H1 (cell line): ENCODE results near the gene TSKS. TPM values are rescaled to one million over a fixed set of nuclear protein-coding genes. Genes with fewer than 3 reads are reported as not detected.

ENCODE experiments used
- CTCF ChIA-PET: fragments of 300-600 bp; sonication (Branson Sonifier 250); formaldehyde crosslinking; loops from one replicate; lab custom pipeline; 2021; ENCODE audit not compliant: partially characterized antibody; lab: Charles Lee
- POLR2A ChIA-PET: fragments of 300-600 bp; sonication (Branson Sonifier 250); formaldehyde crosslinking; loops from one replicate; lab custom pipeline; 2021; ENCODE audit warnings: inconsistent platforms; ENCODE audit not compliant: partially characterized antibody; lab: Charles Lee
- DNase-seq, 2 experiments: peaks; one replicate each; pipeline versions ENCODE4 v3.0.0 to v3.0.0-alpha.2; 2010 to 2022; ENCODE audit warnings: low spot score in 2 of 2, low read depth in 1 of 2, mixed read lengths in 1 of 2
- FAIRE-seq: peaks from 2 replicates; lab custom pipeline; 2011; peaks lifted over from hg19 to GRCh38; lab: Jason Lieb, UNC
- H2AFZ ChIP-seq: 2 replicates; pipeline ENCODE4 v1.8.1; 2012; ENCODE audit warnings: low read length, inconsistent platforms
- H2AK5ac ChIP-seq: 2 replicates; pipeline ENCODE4 v1.6.1; 2013; ENCODE audit warnings: low read depth, low read length
- H2BK120ac ChIP-seq: replicated peaks from 2 replicates; pipeline ENCODE3; 2013; ENCODE audit warnings: low read depth, low read length, inconsistent platforms
- H2BK12ac ChIP-seq: 2 replicates; pipeline ENCODE4 v1.6.1; 2013; ENCODE audit warnings: low read depth, low read length
- H2BK15ac ChIP-seq: 2 replicates; pipeline ENCODE4 v1.6.1; 2013; ENCODE audit warnings: low read length
- H2BK20ac ChIP-seq: 2 replicates; pipeline ENCODE4 v1.6.1; 2013; ENCODE audit warnings: low read length
- H2BK5ac ChIP-seq: 2 replicates; pipeline ENCODE4 v1.6.1; 2013; ENCODE audit warnings: low read depth, low read length
- H3K14ac ChIP-seq: 2 replicates; pipeline ENCODE4 v1.6.1; 2013; ENCODE audit warnings: inconsistent platforms; ENCODE audit not compliant: insufficient read length
- H3K18ac ChIP-seq: 2 replicates; pipeline ENCODE4 v1.6.1; 2013; ENCODE audit warnings: low read length; ENCODE audit errors: extremely low read depth
- H3K23ac ChIP-seq: 2 replicates; pipeline ENCODE4 v1.6.1; 2013; ENCODE audit warnings: inconsistent platforms; ENCODE audit not compliant: insufficient read length
- H3K23me2 ChIP-seq: 2 replicates; pipeline ENCODE4 v1.6.1; 2013; ENCODE audit warnings: low read depth, low read length
- H3K27ac ChIP-seq: 2 replicates; pipeline ENCODE4 v1.6.1; 2011; ENCODE audit warnings: low read depth, low read length, inconsistent platforms
- H3K27me3 ChIP-seq, 4 experiments: replicated peaks in 1 of 4; 1 replicate in 1 of 4; 2 replicates in 3 of 4; pipeline versions ENCODE4 v1.6.1 to v1.8.1; 2011 to 2013; ENCODE audit warnings: low read length in 3 of 4, mild to moderate bottlenecking in 3 of 4, inconsistent platforms in 2 of 4, mixed read lengths in 2 of 4, moderate library complexity in 1 of 4; ENCODE audit not compliant: control insufficient read depth in 3 of 4, insufficient read depth in 3 of 4; ENCODE audit errors: extremely low read depth in 1 of 4
- H3K36me3 ChIP-seq, 4 experiments: 2 replicates each; pipeline versions ENCODE4 v1.6.1 to v1.8.1; 2011 to 2013; ENCODE audit warnings: mild to moderate bottlenecking in 4 of 4, low read length in 3 of 4, moderate library complexity in 2 of 4, control low read depth in 1 of 4, inconsistent platforms in 1 of 4; ENCODE audit not compliant: insufficient read depth in 4 of 4, control insufficient read depth in 2 of 4
- H3K4ac ChIP-seq: replicated peaks from 2 replicates; pipeline ENCODE3; 2013; ENCODE audit warnings: low read length, low read depth, mixed read lengths, inconsistent platforms; ENCODE audit not compliant: insufficient read length
- H3K4me1 ChIP-seq, 4 experiments: replicated peaks in 1 of 4; 1 replicate in 1 of 4; 2 replicates in 3 of 4; pipeline versions ENCODE4 v1.6.1 to v1.8.1; 2011 to 2013; ENCODE audit warnings: low read length in 3 of 4, inconsistent platforms in 2 of 4, mixed read lengths in 1 of 4; ENCODE audit not compliant: insufficient read depth in 4 of 4, control insufficient read depth in 3 of 4
- H3K4me2 ChIP-seq, 2 experiments: 2 replicates each; pipeline versions ENCODE4 v1.6.1 to v1.8.1; 2011 to 2013; ENCODE audit warnings: low read depth in 2 of 2, low read length in 2 of 2, control low read depth in 1 of 2, inconsistent platforms in 1 of 2, mild to moderate bottlenecking in 1 of 2; ENCODE audit not compliant: insufficient read depth in 1 of 2
- H3K4me3 ChIP-seq, 4 experiments: fragments of 200-600, 300-600 bp in 1 of 4; sonication (generic), shearing (Covaris generic), sonication (Bioruptor Twin) in 1 of 4; 2 replicates each; pipeline versions ENCODE4 v1.5.1 to v1.8.1; 2011 to 2016; ENCODE audit warnings: low read length in 4 of 4, low read depth in 3 of 4, control low read depth in 2 of 4, inconsistent platforms in 2 of 4, mild to moderate bottlenecking in 2 of 4, mixed read lengths in 1 of 4, moderate library complexity in 1 of 4; ENCODE audit not compliant: insufficient read depth in 2 of 4; ENCODE audit errors: extremely low read depth in 1 of 4
- H3K56ac ChIP-seq: replicated peaks from 2 replicates; pipeline ENCODE3; 2013; ENCODE audit warnings: low read depth, mild to moderate bottlenecking, mixed read lengths, low read length, inconsistent platforms; ENCODE audit not compliant: insufficient read length
- H3K79me1 ChIP-seq: 2 replicates; pipeline ENCODE4 v1.6.1; 2013; ENCODE audit warnings: low read depth, low read length, control low read depth
- H3K79me2 ChIP-seq, 2 experiments: 2 replicates each; pipeline versions ENCODE4 v1.6.1 to v1.8.1; 2012 to 2013; ENCODE audit warnings: low read length in 2 of 2, mild to moderate bottlenecking in 2 of 2, inconsistent platforms in 1 of 2; ENCODE audit not compliant: insufficient read depth in 2 of 2, control insufficient read depth in 1 of 2
- H3K9ac ChIP-seq, 4 experiments: replicated peaks in 1 of 4; 1 replicate in 1 of 4; 2 replicates in 3 of 4; pipeline versions ENCODE4 v1.6.1 to v1.8.1; 2011 to 2013; ENCODE audit warnings: low read depth in 3 of 4, low read length in 3 of 4, control low read depth in 2 of 4, mild to moderate bottlenecking in 2 of 4, moderate library complexity in 2 of 4, inconsistent platforms in 1 of 4; ENCODE audit errors: extremely low read depth in 1 of 4
- H3K9me3 ChIP-seq, 2 experiments: 2 replicates each; pipeline versions ENCODE4 v1.6.1 to v1.8.1; 2012 to 2013; ENCODE audit warnings: mild to moderate bottlenecking in 2 of 2, moderate library complexity in 2 of 2, control low read depth in 1 of 2, inconsistent platforms in 1 of 2, low read depth in 1 of 2, low read length in 1 of 2, mixed read lengths in 1 of 2; ENCODE audit not compliant: insufficient read depth in 2 of 2
- H4K20me1 ChIP-seq, 2 experiments: replicated peaks in 1 of 2; 2 replicates each; pipeline versions ENCODE3 to v1.8.1; 2011 to 2013; ENCODE audit warnings: inconsistent platforms in 2 of 2, low read length in 2 of 2, mild to moderate bottlenecking in 1 of 2; ENCODE audit not compliant: insufficient read depth in 2 of 2, control insufficient read depth in 1 of 2
- H4K5ac ChIP-seq: 2 replicates; pipeline ENCODE4 v1.6.1; 2013; ENCODE audit warnings: low read length, low read depth, mixed read lengths, inconsistent platforms; ENCODE audit not compliant: insufficient read length
- H4K8ac ChIP-seq: 2 replicates; pipeline ENCODE4 v1.8.0; 2013; ENCODE audit warnings: mild to moderate bottlenecking, moderate library complexity, low read length, inconsistent platforms; ENCODE audit not compliant: insufficient read depth; ENCODE audit errors: extremely low read depth
- H4K91ac ChIP-seq: replicated peaks from 2 replicates; pipeline ENCODE3; 2013; ENCODE audit warnings: low read length, mixed read lengths, inconsistent platforms; ENCODE audit not compliant: insufficient read length
- CBX5 ChIP-seq: fragments of 300-800, 300-1000 bp; sonication (generic); IDR thresholded peaks from 2 replicates; pipeline ENCODE4 v1.7.1; 2016; ENCODE audit warnings: antibody characterized with exemption, low read length, low read depth
- CHD2 ChIP-seq: IDR thresholded peaks from 2 replicates; pipeline ENCODE4 v1.6.1; 2012; ENCODE audit warnings: low read length, improper control_type of control experiment
- CTBP2 ChIP-seq: IDR thresholded peaks from 2 replicates; pipeline ENCODE4 v1.7.0; 2011; ENCODE audit warnings: borderline replicate concordance, mild to moderate bottlenecking, moderate library complexity, mixed read lengths, low read length; ENCODE audit not compliant: insufficient read depth, insufficient read length
- E2F6 ChIP-seq: IDR thresholded peaks from 2 replicates; pipeline ENCODE4 v1.6.1; 2012; ENCODE audit warnings: inconsistent platforms
- EGR1 ChIP-seq: IDR thresholded peaks from 2 replicates; pipeline ENCODE4 v1.6.1; 2011; ENCODE audit warnings: low read depth, low read length, borderline replicate concordance
- EZH2 ChIP-seq: fragments of 200-600 bp; sonication (generic); IDR thresholded peaks from 2 replicates; pipeline ENCODE4 v1.7.1; 2012; ENCODE audit warnings: low read depth, mild to moderate bottlenecking, moderate library complexity, low read length, inconsistent platforms; ENCODE audit not compliant: severe bottlenecking
- GABPA ChIP-seq: IDR thresholded peaks from 2 replicates; pipeline ENCODE4 v1.6.1; 2011; ENCODE audit warnings: mild to moderate bottlenecking, low read length, moderate library complexity, borderline replicate concordance; ENCODE audit not compliant: insufficient read depth
- KDM4A ChIP-seq: IDR thresholded peaks from one replicate; pipeline ENCODE4 v1.7.1; 2012; ENCODE audit warnings: low read depth, mild to moderate bottlenecking, moderate library complexity, low read length, inconsistent platforms; ENCODE audit not compliant: severe bottlenecking
- KDM5A ChIP-seq: fragments of 200-600 bp; IDR thresholded peaks from 2 replicates; pipeline ENCODE4 v1.7.1; 2012; ENCODE audit warnings: mild to moderate bottlenecking, low read length, inconsistent platforms, mixed read lengths
- SAP30 ChIP-seq: fragments of 300-600 bp; sonication (generic); IDR thresholded peaks from 2 replicates; pipeline ENCODE4 v1.7.1; 2012; ENCODE audit warnings: low read length, moderate library complexity, mild to moderate bottlenecking, inconsistent platforms; ENCODE audit not compliant: insufficient read depth, insufficient replicate concordance
- WGBS, 2 experiments: shearing (Covaris generic) in 1 of 2; methylation state at CpG; one replicate each; pipeline versions ENCODE4 v1.1.6 to v1.1.7; 2013 to 2015; ENCODE audit warnings: low lambda C conversion rate in 2 of 2, mixed read lengths in 2 of 2, inconsistent platforms in 1 of 2, low coverage in 1 of 2, missing lambda C conversion rate in 1 of 2; ENCODE audit not compliant: insufficient replicate concordance in 2 of 2, insufficient coverage in 1 of 2, insufficient read length in 1 of 2; ENCODE audit errors: extremely low coverage in 1 of 2, missing lambda C conversion rate in 1 of 2; 5-methylcytosine and 5-hydroxymethylcytosine counted together
- polyA plus RNA-seq, 7 experiments: library from polyadenylated mRNA; depleted of rRNA in 3 of 7; stranded (reverse) in 5 of 7; unstranded in 2 of 7; fragments of >200 nt in 5 of 7; fragments of 200-250 nt in 2 of 7; gene quantifications; 1 replicate in 5 of 7; 2 replicates in 1 of 7; 4 replicates in 1 of 7; pipeline versions ENCODE4 v1.2.1 to v1.2.3, GENCODE V29; 2011 to 2013; ENCODE audit warnings: missing spikeins in 2 of 7, mixed read lengths in 2 of 7
- total RNA-seq: library from RNA; stranded (reverse); fragmentation: NEBNext Ultra II Directional; extraction: Animal tissue kit (Norgen Biotek cat#: 25700); gene quantifications from 2 replicates; pipeline ENCODE4 v1.2.1, GENCODE V29; 2021
- TF ChIP-seq, protein P1 (sequence below): IDR thresholded peaks from 2 replicates; pipeline ENCODE4 v1.6.1; 2012; ENCODE audit warnings: low read length, inconsistent platforms

TSKS gene
- total and polyA plus RNA-seq, 2 of the 8 experiments (the other 6 are each of a cell fraction or from before 2014, with no cell fraction given): 0.21 TPM; not detected in 1

DNA sequence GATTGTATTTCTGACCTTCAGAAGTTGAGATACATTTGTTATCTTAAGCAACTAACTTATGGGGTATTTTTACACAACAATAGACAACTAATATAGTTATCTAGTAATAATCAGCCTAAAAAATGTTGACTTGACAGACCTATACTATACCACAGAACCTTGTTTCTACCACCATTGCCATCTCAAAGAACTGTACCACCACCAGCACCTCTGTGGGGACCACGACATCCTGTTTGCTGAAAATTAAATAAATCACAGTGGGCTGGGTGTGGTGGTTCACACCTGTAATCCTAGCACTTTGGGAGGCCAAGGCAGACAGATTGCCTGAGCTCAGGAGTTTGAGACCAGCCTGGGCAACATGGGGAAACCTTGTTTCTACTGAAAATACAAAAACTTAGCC is 24.0 kb downstream of the TSKS start:
- no peak overlapping the region for H2BK5ac ChIP-seq
- FAIRE-seq (no peak), DNase-seq (no peak)
- no peak overlapping the region for H2AFZ ChIP-seq
- H3K79me1 ChIP-seq: no peaks in the 10 kb centered on the region
- no peak overlapping the region for H2AK5ac ChIP-seq
- no peak overlapping the region for H3K14ac ChIP-seq
- no peaks in the 10 kb centered on the region for H3K27me3 ChIP-seq
- H2BK15ac ChIP-seq: no peak overlapping the region
- H3K9ac ChIP-seq: no peak overlapping the region
- H4K91ac ChIP-seq: no peak overlapping the region
- no peak overlapping the region for H3K4ac ChIP-seq
- no peak overlapping the region for H2BK12ac ChIP-seq
- no peak overlapping the region for H2BK20ac ChIP-seq
- WGBS, 2 experiments: 100% methylated on average over 1 of the region's 1 CpG; no CpG with 5 or more reads in 1 of the 2 experiments
- H3K9me3 ChIP-seq: no peaks in the 10 kb centered on the region
- H3K79me2 ChIP-seq: no peaks in the 10 kb centered on the region
- H4K8ac ChIP-seq: no peak overlapping the region
- H3K4me2 ChIP-seq: no peak overlapping the region
- H2BK120ac ChIP-seq: no peak overlapping the region
- ChIA-PET CTCF (interaction anchor here (0.7 to 3.6 kb wide), 2 partner anchors 21 to 154 kb away, joined by 3 to 18 read pairs; no protein-coding TSS in a partner anchor), POLR2A (interaction anchor here (0.9 to 1.1 kb wide), 2 partner anchors 11 to 22 kb away, joined by 4 read pairs; no protein-coding TSS in a partner anchor)
- no peaks in the 10 kb centered on the region; a peak in 1 of 7 replicates for H3K4me1 ChIP-seq
- H3K23ac ChIP-seq: no peak overlapping the region
- no peaks in the 10 kb centered on the region for H3K23me2 ChIP-seq
- H3K27ac ChIP-seq: no peak overlapping the region
- no peaks in the 10 kb centered on the region for H4K20me1 ChIP-seq
- H3K18ac ChIP-seq: no peak overlapping the region
- H4K5ac ChIP-seq: no peak overlapping the region
- no peak overlapping the region for H3K4me3 ChIP-seq
- H3K36me3 ChIP-seq: no peaks in the 10 kb centered on the region
- no peak overlapping the region for H3K56ac ChIP-seq
- no peak for TF ChIP-seq CBX5
- TF ChIP-seq GABPA: no peak
- no peak for TF ChIP-seq SAP30
- TF ChIP-seq, protein P1, sequence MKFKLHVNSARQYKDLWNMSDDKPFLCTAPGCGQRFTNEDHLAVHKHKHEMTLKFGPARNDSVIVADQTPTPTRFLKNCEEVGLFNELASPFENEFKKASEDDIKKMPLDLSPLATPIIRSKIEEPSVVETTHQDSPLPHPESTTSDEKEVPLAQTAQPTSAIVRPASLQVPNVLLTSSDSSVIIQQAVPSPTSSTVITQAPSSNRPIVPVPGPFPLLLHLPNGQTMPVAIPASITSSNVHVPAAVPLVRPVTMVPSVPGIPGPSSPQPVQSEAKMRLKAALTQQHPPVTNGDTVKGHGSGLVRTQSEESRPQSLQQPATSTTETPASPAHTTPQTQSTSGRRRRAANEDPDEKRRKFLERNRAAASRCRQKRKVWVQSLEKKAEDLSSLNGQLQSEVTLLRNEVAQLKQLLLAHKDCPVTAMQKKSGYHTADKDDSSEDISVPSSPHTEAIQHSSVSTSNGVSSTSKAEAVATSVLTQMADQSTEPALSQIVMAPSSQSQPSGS: no peak
- no peak for TF ChIP-seq E2F6
- no peak for TF ChIP-seq EGR1
- TF ChIP-seq EZH2: no peak
- no peak for TF ChIP-seq CTBP2
- no peak for TF ChIP-seq KDM4A
- no peak for TF ChIP-seq CHD2
- TF ChIP-seq KDM5A: no peak
